GM19043 (cell line): ENCODE results near the gene SFTA2.
"Not testable (repeated sequence)": the region's sequence is repeated elsewhere in the genome, so short reads cannot be mapped to it uniquely, and the experiment has no call there.

Experiments
- ATAC-seq: cut with Tn5 transposase; IDR thresholded peaks from one replicate; pipeline ENCODE4 v1.9.1; 2021; ENCODE audit warnings: low read depth; ENCODE audit not compliant: unreplicated experiment

Gene SFTA2

GRCh38 chr6:30944051-30944450 is 12.1 kb upstream of the SFTA2 start:
- ATAC-seq = no peak

GRCh38 chr6:30942338-30943060 is 10.5 kb upstream of the SFTA2 start:
- ATAC-seq = no peak

GRCh38 chr6:30940361-30940986 is 8.5 kb upstream of the SFTA2 start, which contains the start of gene MUCL3:
Gene MUCL3, plus strand, starts transcription at chr6:30940973. Its CDS starts 27 bp downstream, at chr6:30941000.
- ATAC-seq = no peak

GRCh38 chr6:30939473-30939872 is 7.5 kb upstream of the SFTA2 start:
- no peak for ATAC-seq

GRCh38 chr6:30938730-30939129 is 6.8 kb upstream of the SFTA2 start:
- no peak for ATAC-seq

GRCh38 chr6:30937265-30937664 is 5.3 kb upstream of the SFTA2 start:
- ATAC-seq = no peak

- ATAC-seq = no peak
Measured at GRCh38 chr6:30935018-30935417, 3.0 kb upstream of the SFTA2 start.

- no peak for ATAC-seq
Measured at GRCh38 chr6:30932665-30933365, 845 bp upstream of the SFTA2 start.

- ATAC-seq = no peak
Measured at GRCh38 chr6:30931272-30931671, 698 bp downstream of the SFTA2 start.

GRCh38 chr6:30930506-30930905 is 1.5 kb downstream of the SFTA2 start:
- ATAC-seq = no peak

- no peak for ATAC-seq
Measured at GRCh38 chr6:30928677-30929076, 3.3 kb downstream of the SFTA2 start.

GRCh38 chr6:30927080-30927479 is 4.9 kb downstream of the SFTA2 start:
- not testable (repeated sequence) for ATAC-seq

- no peak for ATAC-seq
Measured at GRCh38 chr6:30926644-30927043, 5.3 kb downstream of the SFTA2 start.

GRCh38 chr6:30924040-30924627 is 7.8 kb downstream of the SFTA2 start:
- ATAC-seq = not testable (repeated sequence)

GRCh38 chr6:30922447-30922852 is 9.5 kb downstream of the SFTA2 start:
- ATAC-seq = no peak

- ATAC-seq = no peak
Measured at GRCh38 chr6:30918670-30919069, 13.3 kb downstream of the SFTA2 start.

GRCh38 chr6:30917487-30917886 is 14.5 kb downstream of the SFTA2 start:
- ATAC-seq = no peak

GRCh38 chr6:30917041-30917440 is 14.9 kb downstream of the SFTA2 start:
- ATAC-seq = no peak

GRCh38 chr6:30915591-30915946 is 16.4 kb downstream of the SFTA2 start:
- ATAC-seq = no peak

GRCh38 chr6:30914854-30915590 is 16.9 kb downstream of the SFTA2 start:
- no peak for ATAC-seq
